H54 (cell line): ENCODE data around the gene TLR6.

ENCODE experiments used
- DNase-seq: peaks from one replicate; pipeline ENCODE4 v3.0.0; 2011; ENCODE audit warnings: low spot score, mixed read lengths; ENCODE audit not compliant: insufficient read length
- FAIRE-seq: peaks from 3 replicates; lab custom pipeline; 2011; peaks lifted over from hg19 to GRCh38; lab: Jason Lieb, UNC
- POLR2A ChIP-seq: IDR thresholded peaks from 2 replicates; pipeline ENCODE4 v1.6.1; 2011; ENCODE audit warnings: low read depth, mild to moderate bottlenecking, low read length

TLR6 gene

DNA sequence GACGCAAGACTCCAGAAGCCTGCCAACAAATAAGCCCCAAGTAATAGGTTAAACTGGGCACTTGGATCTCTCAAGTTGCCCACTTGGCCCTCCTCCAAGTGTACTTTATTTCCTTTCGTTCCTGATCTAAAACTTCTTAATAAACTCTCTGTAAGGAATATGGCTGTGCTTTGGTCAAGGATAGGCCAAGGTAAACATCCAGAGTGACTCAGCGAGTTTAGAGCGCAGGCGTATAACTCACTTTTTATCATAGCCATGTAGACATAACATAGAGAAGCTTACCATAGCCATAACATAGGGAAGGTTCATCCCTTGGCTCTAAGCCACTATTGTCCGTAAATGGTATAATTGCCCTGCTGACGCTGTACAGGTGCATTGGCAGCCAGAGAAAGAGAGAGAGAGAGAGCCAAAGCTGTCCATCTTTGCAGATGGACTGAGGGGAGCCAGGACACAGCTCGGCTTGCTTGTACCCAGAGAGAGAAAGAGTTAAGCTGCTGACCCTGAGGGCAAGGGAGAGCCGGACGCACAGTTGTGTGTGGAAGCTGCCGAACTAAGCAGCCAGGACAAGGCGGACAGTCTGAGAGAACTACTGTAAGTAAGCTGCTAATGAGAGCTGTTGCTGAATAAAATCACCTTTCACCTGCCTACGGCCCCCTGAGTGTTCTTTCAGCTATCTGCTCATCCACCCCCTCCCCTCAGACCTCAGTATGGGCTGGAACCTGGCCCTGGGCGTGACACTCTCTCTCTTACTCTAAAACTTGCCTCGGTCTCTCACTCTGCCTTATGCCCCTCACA is 53.9 kb downstream of the TLR6 start:
- FAIRE-seq (no peak), DNase-seq (no peak)
- no peak for TF ChIP-seq POLR2A

GRCh38 chr4:38800961-38801450 is 55.6 kb downstream of the TLR6 start:
- TF ChIP-seq POLR2A, result no peak
- FAIRE-seq (no peak), DNase-seq (no peak)

DNA sequence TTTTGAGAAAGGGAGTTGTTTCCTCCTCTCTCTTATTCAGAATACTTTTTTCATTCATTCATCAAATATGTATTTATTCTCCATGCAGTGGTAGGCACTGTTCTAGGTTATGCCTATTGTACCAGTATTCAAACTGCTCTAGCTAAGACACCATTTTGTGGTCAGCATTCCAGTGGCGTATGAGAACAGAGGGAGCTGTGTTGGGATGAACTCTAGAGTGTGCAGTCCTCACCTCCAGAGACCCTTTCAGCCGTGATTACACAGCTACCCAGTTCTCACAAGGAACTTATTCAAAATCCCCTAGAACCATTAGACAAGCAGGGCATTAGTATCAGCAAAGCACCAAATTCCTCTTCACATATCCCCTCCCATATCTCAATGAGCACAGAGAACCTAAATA is 56.3 kb downstream of the TLR6 start:
- DNase-seq (no peak), FAIRE-seq (no peak)
- TF ChIP-seq POLR2A, result no peak

DNA sequence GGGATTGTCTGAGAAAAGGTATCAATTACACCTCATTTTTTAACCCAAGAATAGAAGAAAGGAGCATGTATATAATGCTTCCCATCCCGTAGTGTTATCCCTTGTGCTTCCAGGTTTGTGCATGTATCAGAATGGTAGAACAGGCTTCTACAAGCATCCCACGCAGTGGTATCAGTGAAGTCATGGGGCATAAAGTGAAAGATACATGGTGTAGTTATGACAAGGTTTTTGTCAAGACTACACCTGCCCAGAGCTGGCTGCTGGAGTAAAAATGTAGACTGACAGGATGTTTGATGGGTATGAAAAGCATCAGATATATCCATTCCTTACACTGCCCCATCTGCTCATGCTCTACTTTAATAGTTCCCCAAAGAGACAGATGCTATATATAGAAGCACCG is 61.5 kb downstream of the TLR6 start:
- FAIRE-seq (no peak), DNase-seq (no peak)
- TF ChIP-seq POLR2A, result no peak

GRCh38 chr4:38794051-38794450 is 62.6 kb downstream of the TLR6 start:
- FAIRE-seq (no peak), DNase-seq (no peak)

DNA sequence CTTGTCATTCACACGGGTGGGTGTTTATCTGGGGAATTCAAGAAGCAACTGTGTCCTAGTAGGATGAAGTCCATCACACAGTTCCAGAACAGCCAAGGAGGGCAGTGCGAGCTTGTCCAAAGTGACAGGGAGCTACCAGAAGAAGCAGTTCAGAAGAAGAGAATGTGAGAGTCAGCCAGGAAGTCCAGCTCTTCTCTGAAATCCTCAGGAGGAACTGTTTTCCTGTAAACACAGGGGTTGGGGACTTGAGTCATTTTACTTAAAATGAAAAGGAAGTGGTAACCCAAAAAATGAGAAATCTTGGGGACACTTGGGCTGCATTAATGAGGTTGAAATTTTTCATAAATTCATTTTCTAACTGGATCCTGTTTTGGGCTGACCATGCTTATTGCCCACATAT is 65.6 kb downstream of the TLR6 start:
- no peak for DNase-seq
- no peak for FAIRE-seq
- TF ChIP-seq POLR2A, result no peak

More at GRCh38 chr4:38794051-38794450, 62.6 kb downstream of the TLR6 start:
- no peak for TF ChIP-seq POLR2A

DNA sequence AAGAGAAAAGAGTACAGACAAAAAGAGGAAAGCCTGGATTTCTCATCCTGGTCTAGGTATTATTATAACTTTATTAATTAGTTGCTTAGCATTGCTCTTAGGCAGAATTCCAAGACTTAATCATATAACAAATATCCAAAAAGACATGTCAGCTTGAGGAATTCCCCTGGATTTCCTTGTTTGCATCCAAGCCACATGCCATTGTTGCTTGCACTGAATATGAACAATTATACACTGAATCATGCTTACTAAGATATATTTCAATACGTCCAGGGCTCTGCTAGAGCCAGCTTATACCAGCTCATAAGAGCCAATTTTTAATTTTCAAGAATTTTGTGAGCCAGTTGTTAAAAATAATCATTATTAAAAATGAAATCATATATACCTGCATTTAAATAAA is 68.3 kb downstream of the TLR6 start:
- no peak for TF ChIP-seq POLR2A
- DNase-seq, result no peak
- FAIRE-seq, result no peak

DNA sequence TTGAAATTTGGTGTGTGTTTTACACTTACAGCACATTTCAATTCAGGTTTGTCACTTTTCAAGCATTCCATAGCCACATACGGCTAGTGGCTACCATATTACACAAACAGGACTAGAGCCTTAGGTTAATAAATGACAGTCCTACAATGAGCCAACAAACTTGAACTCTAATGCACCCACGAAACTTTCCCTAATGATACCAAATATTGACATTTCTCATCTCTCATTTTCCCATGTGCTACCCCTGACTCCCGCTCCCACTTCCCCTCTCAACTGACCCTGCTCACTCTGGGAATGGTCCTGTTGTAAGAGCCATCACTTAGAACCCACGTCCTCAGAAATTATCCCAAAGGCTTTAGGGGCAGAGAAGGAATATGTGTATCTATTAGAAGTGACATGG is 68.9 kb downstream of the TLR6 start:
- DNase-seq (no peak), FAIRE-seq (no peak)
- no peak for TF ChIP-seq POLR2A

GRCh38 chr4:38785901-38786402 is 70.7 kb downstream of the TLR6 start:
- TF ChIP-seq POLR2A, result no peak
- no peak for FAIRE-seq
- DNase-seq, result no peak

- no peak for DNase-seq
- FAIRE-seq, result no peak
- no peak for TF ChIP-seq POLR2A
Observed at GRCh38 chr4:38785041-38785790, 71.4 kb downstream of the TLR6 start.

DNA sequence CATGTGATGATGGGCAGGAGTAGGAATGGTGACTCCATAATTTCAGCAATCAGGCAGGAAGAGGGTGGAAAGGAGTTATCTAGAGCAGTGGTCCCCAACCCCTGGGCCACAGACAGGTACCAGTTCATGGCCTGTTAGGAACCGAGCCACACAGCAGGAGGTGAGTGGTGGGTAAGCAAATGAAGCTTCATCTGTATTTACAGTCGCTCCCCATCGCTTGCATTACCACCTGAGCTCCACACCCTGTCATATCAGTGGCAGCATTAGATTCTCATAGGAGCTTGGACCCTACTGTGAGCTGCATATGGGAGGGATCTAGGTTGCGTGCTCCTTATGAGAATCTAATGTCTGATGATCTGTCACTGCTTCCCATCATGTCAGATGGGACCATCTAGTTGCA is 72.5 kb downstream of the TLR6 start:
- TF ChIP-seq POLR2A, result no peak
- DNase-seq (no peak), FAIRE-seq (no peak)

DNA sequence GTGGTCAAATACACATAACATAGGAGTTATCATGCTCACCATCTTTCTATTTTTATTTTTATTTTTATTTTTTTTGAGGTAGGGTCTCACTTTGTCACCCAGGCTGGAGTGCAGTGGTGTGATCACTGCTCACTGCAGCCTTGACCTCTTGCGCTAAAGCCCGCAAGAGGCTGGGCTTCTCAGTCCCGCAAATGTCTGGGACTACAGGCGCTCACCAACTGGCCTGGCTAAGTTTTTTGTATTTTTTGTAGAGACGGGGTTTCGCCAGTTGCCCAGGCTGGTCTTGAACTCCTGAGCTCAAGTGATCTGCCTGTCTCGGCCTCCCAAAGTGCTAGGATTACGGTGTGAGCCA is 73.5 kb downstream of the TLR6 start:
- FAIRE-seq (no peak), DNase-seq (no peak)
- TF ChIP-seq POLR2A, result no peak

DNA sequence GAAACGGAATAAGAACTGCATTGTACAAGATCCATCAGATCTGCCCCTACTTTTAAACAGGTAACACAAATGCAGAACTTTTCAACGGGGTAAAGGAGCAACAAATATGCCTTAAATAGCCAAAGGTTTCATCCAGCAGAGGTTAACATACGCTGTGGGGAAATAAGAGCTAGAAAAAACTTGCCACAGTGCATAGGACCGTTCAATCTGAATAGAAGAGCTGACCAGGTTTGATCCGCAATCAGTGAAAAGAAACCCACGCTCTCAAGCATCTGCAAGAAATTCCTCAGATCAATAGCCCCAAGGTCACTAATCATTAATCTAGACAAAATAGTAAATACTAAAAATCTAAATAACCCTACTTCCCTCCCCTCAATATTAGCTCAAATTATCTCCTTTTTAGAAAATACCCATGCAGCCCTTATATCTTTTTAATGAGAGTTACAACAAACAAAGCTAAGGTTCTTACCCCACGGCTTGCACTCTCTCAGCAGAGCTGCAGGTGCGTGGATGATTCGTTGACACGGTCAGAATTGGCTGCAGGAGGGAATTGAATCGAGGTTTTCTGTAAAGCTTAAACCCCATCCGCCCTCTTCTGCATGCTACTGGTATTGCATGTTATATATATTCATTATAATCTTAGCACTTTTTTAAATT is 74.0 kb downstream of the TLR6 start, which contains the start of gene TLR10:
TLR10 (minus strand) TSS at position 539 of the 657 bp plus-strand sequence. CDS start 7,400 bp downstream, outside the sequence.
- DNase-seq, result no peak
- TF ChIP-seq POLR2A, result no peak
- FAIRE-seq, result no peak

DNA sequence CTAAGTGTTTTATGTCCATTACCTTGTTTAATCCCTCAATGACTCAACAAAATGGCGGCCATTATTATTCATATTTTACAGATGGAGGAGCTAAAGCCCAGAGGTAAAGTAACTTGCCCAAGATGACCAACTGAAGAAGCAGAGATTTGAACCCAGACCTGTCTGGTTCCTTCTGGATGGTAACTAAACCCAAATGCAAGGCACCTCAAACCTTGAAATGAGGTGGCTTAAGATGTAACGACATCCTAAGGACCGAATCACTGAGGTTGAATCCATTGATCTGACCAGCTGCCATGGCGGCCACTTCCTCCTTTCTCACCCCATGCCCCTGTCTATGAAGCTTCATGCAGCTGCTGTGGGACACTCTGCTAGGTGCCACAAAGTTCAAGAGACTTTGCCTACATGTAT is 74.8 kb downstream of the TLR6 start:
- DNase-seq (no peak), FAIRE-seq (no peak)
- no peak for TF ChIP-seq POLR2A
